Activated CD8-positive, alpha-beta memory T cell treated with anti-CD3 and anti-CD28 coated beads for 24 hours (primary cell): ENCODE measurements around the gene IRX5.

Experiments used
- DNase-seq: peaks from one replicate; pipeline ENCODE4 v3.0.0-alpha.2; 2020

IRX5 gene

GRCh38 chr16:54953461-54953860, 22.8 kb downstream of the IRX5 start:
- no peak for DNase-seq

DNA sequence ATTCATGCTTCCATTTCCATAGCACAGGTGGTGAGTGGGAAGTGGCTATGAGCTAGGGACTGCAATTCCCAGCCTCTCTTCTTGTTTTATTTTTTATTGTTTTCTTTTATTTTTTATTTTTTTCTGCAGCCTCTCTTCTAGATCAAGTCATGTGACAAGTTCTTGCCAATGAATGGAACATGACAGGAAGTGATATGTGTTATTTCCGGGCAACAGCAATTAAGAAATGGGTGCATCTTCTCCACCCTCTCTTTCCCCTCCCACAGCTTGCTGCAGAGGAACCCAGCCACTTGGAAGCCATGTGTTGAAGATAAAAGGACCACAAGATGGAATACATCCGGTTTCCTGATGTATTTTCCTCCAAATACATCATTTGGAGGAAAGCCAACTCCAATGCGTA, 23.6 kb downstream of the IRX5 start:
- no peak for DNase-seq

DNA sequence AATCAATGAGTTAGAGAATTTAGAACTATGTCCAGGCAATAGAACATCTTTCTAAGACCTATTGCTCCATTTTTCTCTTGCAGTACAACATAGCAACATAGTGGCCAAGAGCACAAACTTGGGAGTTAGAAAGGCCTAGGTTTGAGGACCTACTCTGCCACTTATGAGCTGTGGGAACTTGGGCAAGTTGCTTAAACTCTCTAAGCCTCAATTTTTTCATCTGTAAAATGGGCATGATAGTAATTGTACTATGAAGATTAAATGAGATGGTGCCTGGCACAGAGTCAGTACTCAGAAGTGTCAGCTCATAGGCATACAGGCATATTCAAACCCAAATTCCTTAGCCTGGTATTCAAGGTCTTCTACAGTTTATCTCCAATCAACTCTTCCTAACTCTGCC, 25.1 kb downstream of the IRX5 start:
- DNase-seq: no peak

DNA sequence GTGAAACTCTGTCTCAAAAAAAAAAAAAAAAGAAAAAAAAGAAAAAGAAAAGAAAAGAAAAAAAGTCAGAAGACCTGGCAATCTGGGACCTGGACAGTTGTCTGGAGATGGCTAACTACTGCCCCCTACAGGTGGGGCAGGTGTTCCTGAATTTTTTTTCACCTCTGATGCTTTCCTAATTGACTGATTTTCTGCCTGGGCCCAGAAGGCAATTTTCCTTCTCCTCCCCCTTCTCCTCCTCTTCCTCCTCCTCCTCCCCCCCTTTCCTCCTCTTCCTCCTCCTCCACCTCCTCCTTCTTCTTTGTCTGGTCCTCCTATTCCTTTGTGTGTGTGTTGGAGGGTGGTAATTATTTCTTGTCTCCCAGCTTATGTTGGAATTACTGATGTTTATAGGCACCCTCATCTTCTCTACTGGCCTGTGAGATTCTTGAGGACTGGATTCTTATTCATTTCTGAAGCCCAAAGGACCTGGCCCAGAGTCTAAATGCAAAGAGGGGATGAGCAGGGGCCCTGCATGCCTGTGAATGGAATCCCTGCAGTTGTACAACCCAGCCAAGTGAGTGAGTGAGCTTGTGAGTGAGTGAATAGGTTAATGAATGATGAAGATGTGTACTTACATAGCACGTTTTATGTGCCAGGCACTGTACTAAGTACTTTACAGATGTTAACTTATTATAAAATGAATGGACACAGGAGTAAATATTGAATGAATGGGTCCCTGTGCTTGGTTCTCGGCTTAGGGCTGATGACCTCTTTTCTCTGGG, 26.9 kb downstream of the IRX5 start:
- no peak for DNase-seq

DNA sequence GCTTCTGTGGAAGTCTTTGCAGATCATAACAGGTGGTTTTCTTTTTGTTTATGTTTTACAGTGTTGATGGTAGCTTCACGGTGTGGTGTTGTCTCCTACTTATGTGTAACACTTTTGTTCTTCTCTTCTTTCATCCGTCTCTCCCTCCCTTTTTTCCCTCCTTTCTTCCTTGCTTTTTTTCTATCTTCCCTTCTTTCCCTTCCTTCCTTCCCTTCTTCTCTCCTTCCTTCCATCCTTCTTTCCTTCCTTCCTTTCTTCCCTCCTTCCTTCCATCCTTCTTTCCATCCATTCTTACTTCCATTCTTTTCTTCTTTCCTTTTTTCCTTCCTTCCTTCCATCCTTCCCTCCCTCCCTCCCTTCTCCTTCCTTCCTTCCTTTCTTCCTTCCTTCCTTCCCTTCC, 31.4 kb downstream of the IRX5 start:
- DNase-seq: no peak

GRCh38 chr16:54964239-54964638, 33.6 kb downstream of the IRX5 start:
- DNase-seq: no peak

GRCh38 chr16:54965464-54965863, 34.8 kb downstream of the IRX5 start:
- no peak for DNase-seq

DNA sequence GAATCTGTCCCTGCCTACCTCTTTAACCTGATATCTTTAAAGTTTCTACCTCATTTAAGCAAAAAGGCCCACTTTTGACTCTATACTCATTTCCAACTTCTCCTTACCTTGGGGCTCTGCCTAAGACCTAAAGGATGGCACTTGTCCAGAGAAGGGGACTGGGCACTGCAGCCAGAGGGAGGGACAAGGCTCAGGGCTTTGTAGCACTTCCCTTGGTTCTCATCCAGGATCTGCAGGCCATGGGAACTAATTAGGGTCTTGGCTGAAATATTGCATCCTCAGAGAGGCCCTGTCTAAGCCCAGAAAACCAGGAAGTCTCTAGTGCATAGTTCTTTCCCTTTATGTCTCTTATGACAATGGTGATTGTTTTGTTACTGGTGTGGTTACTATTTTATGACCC, 37.3 kb downstream of the IRX5 start:
- DNase-seq: no peak

DNA sequence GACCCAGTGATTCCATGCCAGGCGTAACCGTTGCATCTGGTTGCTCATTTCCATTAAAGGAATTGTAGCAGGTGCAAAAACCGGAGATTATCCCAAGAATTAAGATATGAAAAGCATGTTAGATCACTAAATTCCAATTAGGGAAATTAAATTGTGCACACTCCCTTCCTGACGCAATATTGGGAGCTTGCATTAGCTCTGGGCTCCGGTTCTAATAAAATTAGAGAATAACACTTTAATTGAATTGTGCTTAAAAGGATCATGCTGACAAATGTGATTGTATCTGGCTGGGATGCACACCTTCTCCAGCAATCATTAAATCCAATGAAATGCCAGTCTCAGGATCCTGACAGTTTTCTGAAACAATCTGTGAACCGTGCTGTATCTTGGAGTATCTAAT, 38.1 kb downstream of the IRX5 start:
- DNase-seq: no peak

DNA sequence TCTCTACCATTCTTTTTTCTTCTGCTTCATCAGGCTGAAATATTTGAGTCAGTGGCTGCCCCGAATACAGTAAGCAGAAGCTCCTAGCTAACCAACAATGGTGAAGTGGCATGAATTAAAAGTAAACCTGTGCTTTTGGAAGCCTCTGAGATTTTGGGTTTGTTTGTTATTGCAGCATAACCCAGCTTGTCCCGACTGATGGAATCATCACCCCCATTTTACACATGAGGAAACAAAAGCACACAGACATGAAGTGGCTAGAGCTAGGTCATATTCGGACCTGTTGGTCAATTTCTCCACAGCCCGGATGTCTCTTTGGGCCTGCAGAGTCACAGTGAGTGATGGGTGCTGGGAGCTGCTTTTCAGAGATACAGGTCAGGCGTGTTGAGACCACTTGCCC, 39.4 kb downstream of the IRX5 start:
- no peak for DNase-seq

GRCh38 chr16:54974367-54974766, 43.7 kb downstream of the IRX5 start:
- no peak for DNase-seq

DNA sequence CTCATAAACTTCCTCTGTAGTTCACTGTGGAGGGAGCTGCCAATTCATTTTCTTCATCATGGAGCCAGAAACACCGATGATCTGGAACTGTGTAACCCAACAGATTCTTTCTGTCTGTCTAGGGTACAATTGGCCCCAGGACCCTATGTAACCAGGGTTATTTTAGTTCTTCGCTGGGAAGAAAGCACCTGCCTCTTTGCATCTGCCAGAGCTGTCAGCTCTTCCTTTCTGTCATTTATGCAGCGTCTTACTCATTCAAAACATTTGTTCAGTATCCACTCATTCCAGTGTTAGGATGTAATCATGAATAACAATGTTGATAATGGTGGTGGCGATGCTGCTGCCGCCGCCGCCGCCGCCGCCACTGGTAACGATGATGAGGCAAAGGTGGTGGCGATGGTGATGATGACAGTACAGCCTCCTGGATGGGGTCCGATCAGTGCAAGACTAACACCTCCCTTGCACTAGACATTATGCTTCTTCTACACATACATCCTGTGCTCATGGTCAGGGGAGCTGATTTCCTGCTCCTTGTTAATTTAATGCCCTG, 46.1 kb downstream of the IRX5 start:
- no peak for DNase-seq

GRCh38 chr16:54977211-54977610, 46.5 kb downstream of the IRX5 start:
- no peak for DNase-seq

DNA sequence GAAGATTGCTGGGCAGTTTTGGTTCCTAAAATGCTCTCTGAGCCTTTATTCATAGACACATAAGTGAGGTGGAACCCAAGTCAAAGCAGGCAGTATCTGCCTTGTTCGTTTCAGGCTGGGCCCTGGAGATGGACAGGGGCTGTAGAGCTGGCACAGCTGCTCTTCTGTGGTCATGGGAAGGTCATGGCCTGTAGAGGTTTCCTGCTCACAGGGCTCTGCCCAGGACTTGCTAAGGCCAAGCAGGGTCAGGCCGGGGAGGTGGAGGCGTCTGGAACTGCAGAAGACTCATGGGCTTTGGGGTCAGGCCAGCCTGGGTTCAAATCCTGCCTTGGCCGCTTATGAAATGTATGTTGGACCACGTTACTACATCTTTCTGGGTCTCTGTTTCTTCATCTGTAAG, 50.2 kb downstream of the IRX5 start:
- DNase-seq: no peak
